SIG-M5 (cell line): Measurements from ENCODE around the gene ARHGAP19.
"Not testable (repeated sequence)": the region's sequence is repeated elsewhere in the genome, so short reads cannot be mapped to it uniquely, and the experiment has no call there.

Source experiments
- DNase-seq: peaks from one replicate; lab custom pipeline; 2025; lab: John Stamatoyannopoulos, UW

Gene ARHGAP19

DNA sequence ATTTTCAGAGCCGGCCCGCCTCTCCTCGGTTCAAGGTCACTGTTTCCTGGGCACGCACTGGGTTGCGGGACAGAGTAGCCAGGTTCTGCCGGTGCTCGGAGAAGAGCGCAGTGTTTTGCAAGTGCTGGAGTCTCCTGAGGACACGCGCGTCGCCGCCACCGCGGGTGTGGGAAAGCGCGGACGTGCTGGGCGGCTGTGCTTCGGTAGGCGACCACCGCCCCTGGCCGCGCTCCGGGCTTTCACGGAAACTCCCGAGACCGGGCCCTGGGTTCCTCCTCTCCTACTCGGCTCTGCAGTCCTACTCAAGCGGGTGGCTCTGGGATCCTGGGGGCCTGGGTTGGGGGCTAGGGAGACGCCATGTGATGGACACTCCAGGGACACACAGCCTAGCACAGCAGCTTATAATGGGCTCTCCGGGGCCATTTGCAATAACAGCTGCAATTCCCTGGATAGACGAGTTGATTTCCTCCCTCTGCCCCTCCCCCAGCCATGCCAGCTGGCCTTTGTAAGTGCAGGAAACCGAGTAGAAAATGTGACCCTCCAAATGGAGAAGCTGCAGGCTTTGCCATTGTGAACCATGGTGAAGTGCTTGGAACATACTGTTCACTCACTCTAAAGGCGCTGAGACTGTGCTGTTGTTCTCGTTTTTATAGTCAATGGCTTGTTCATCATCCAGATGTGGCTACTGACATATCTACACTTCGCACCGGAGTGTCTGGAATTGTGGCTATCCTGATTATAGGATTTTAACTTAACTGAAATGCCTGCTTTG lies 28.8 kb upstream of the ARHGAP19 start:
- DNase-seq = no peak

DNA sequence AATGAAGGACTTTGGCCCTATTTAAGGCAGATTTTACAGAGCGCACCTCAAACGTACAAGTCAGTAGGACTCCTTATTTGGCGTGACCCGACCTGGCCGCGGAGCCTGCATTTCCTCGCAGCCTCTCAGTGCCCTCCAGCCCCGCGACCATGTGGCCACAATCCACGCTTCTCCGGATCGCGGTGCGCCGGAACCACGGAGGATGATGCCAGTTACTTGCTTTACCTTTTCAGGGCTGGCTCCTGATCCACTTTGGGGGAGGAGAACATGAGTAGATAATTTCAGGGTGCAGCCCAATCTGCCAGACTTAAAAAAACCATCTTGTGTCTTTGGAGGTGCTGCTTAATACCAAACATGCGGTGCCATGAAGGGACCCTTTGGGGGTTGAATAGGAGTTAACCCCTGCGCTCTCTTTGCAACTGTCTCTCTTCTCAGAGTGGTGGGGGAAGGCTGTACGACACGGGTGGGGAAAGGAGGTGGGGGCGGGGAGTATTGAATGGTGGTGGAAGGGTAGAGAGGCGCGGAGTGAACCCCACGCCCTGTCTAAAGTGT lies 28.1 kb upstream of the ARHGAP19 start:
- no peak for DNase-seq

DNA sequence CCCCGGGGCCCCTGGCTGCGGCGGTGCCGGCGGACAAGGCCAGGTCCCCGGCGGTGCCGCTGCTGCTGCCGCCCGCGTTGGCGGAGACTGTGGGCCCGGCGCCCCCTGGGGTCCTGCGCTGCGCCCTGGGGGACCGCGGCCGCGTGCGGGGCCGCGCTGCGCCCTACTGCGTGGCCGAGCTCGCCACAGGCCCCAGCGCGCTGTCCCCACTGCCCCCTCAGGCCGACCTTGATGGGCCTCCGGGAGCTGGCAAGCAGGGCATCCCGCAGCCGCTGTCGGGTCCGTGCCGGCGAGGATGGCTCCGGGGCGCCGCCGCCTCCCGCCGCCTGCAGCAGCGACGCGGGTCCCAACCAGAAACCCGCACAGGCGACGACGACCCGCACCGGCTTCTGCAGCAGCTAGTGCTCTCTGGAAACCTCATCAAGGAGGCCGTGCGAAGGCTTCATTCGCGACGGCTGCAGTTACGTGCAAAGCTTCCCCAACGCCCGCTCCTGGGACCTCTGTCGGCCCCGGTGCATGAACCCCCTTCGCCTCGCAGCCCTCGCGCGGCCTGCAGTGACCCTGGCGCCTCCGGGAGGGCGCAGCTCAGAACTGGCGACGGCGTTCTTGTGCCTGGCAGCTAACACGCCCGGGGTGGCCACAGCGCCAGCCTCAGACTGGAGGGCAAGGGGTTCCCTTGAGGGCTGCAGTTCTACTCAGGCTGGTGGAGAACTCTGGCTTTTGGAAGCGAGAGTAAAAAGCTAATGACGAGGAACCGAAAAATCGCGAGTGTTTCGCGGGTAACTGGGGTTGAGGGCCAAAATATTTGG lies 27.4 kb upstream of the ARHGAP19 start:
- DNase-seq = no peak

GRCh38 chr10:97318772-97319651 lies 26.6 kb upstream of the ARHGAP19 start, which contains the start of gene FRAT1:
FRAT1 (plus strand) TSS chr10:97319271; CDS start chr10:97319454, 183 bp downstream.
- DNase-seq = peak; percentile 21

GRCh38 chr10:97314671-97315070 lies 22.2 kb upstream of the ARHGAP19 start:
- no peak for DNase-seq

DNA sequence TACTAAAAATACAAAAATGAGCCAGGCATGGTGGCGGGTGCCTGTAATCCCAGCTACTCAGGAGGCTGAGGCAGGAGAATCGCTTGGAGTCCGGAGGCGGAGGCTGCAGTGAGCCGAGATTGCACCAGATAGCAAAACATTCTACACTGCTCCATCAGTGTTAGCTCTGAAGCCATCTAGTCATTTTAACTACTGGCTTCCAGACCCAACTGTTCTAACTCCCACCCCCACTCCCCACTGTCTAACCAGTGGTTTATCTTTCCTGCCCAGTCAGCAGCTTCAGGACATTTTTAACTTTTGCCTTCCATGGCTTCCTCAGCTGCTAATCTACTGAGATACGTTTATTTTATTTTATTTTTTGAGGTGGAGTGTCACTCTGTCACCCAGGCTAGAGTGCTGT lies 20.5 kb upstream of the ARHGAP19 start:
- DNase-seq = no peak

- DNase-seq = no peak
Observed at GRCh38 chr10:97311111-97311626, 18.7 kb upstream of the ARHGAP19 start.

- DNase-seq = no peak
Observed at GRCh38 chr10:97307866-97308780, 15.7 kb upstream of the ARHGAP19 start.

- DNase-seq = no peak
Observed at GRCh38 chr10:97307441-97307840, 15.0 kb upstream of the ARHGAP19 start.

DNA sequence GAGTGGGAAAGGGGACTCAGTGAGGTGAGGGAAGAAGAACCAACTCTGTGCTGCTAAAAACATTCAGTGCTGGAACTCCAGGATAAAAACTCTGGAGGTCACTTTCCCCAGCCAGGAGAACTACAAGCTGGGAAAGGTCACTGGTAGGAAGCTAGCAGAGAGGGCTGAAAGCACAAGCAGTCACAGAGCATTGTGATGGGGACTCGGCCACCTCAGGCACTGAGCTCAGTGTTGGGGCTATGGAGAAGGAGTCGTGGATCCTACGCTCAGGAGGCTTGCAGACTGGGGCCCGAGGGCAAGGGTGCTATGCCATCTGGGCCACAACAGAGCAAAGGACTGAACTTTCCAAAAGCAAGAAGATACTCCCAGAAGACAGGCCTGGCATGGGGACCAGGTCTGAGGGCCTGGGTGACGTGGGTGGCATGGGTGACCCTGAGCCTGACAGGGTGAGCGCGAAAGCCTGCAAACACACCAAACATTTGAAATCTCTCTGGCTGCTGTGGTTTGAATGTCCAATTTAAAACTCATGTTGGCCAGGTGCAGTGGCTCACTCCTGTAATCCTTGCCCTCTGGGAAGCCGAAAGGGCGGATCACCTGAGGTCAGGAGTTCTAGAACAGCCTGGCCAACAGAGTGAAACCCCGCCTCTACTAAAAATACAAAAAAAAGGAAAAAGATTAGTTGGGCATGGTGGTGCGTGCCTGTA lies 9.8 kb upstream of the ARHGAP19 start:
- no peak for DNase-seq

GRCh38 chr10:97300980-97301379 lies 8.5 kb upstream of the ARHGAP19 start:
- no peak for DNase-seq

DNA sequence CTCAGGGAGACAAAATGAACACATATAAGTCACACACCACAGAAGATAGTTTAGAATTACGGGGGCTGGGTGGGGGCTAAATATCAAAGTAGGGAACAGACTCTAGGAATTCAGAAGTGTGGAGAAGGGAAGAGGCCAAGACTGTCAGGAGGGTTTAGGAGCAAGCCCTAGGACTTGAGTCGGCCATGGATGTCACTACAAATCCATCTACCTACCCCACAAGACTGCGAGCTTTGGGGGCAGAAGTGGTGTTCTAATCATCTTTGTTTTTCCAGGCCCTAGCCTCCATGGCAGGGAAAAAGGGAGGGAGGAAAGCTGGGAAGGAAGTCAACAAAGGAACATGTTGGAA lies 5.8 kb upstream of the ARHGAP19 start:
- DNase-seq = no peak

DNA sequence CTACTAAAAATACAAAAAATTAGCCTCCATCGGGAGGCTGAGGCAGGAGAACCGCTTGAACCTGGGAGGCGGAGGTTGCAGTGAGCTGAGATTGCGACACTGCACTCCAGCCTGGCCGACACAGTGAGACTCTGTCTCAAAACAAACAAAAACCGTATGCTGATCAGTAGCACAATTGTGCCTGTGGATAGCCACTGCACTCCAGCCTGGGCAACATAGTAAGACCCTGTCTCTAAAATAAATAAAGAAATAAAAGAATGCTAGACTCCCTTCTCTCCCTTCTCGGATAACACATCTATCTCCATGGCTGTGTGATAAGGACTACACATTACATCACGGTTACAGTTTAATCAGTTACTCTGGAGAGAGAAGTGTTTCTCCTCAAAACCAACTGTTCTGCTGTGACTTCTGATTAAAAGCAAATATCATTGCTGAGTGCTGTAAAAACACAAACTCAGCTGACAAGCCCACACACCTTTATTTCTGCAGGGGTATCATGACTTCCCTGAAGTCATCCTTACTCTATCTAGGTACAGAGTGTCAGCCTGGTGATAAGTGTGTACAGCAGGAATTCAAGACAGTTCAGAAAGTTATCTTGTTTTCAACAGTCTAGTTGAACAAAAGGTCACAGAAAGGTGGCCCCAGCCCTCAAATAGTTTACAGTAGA lies 5.3 kb upstream of the ARHGAP19 start:
- no peak for DNase-seq

DNA sequence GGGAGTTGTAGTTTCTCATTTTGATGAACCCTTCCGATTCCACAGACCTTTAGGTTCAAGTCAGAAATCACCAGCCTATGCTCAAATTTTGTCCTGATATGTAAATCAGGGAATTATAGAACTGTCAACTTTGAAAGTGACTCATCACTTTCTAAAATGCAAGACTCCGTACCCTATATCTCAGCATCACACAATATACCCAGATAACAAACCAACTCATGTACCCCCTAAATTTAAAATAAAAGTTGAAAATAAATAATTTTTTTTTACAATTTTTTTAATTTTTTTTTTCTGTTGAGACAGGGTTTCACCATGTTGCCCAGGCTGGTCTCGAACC lies 393 bp upstream of the ARHGAP19 start:
- DNase-seq = no peak

GRCh38 chr10:97291357-97292096 lies 910 bp downstream of the ARHGAP19 start:
- DNase-seq = no peak

DNA sequence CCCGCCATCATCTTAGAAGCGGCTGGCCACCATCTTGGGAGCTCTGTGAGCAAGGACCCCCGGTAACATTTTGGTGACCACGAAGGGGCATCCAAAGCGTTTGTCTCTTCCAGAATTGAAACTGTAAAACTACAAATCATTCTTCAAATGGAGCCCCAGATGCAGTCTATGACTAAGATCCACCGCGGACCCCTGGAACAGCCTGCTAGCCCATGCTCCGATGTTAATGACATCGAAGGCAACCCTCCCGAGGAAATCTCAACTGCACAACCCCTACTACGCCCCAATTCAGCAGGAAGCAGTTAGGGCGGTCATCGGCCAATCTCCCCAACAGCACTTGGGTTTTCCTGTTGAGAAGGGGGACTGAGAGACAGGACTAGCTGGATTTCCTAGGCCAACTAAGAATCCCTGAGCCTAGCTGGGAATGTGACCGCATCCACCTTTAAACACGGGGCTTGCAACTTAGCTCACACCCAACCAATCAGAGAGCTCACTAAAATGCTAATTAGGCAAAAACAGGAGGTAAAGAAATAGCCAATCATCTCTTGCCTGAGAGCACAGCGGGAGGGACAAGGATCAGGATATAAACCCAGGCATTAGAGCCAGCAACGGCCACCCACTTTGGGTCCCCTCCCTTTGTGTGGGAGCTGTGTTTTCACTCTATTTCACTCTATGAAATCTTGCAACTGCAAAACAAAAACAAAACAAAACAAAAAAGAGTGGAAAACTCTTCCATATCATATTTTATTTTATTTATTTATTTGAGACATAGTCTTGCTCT lies 1.7 kb downstream of the ARHGAP19 start:
- not testable (repeated sequence) for DNase-seq

DNA sequence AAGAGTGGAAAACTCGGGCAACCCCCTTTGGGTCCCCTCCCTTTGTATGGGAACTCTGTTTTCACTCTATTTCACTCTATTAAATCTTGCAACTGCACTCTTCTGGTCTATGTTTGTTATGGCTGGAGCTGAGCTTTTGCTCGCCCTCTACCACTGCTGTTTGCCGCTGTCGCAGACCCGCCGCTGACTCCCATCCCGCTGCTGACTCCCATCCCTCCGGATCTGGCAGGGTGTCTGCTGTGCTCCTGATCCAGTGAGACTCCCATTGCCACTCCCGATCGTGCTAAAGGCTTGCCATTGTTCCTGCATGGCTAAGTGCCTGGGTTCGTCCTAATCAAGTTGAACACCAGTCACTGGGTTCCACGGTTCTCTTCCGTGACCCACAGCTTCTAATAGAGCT lies 2.4 kb downstream of the ARHGAP19 start:
- DNase-seq = not testable (repeated sequence)

- no peak for DNase-seq
Observed at GRCh38 chr10:97280783-97281182, 11.7 kb downstream of the ARHGAP19 start.
